Renal cortex interstitium (tissue), 3 donors: ENCODE data around the gene RNF207. TPM values are rescaled to one million over a fixed set of nuclear protein-coding genes. Genes with fewer than 3 reads are reported as not detected.

Experiments used
- polyA plus RNA-seq, 3 donors: library from polyadenylated mRNA; unstranded; fragments of 120-200 nt; gene quantifications; one replicate each; pipeline ENCODE4 v1.2.1, GENCODE V29; 2013; ENCODE audit not compliant: insufficient read length in 3 of 3

The RNF207 gene
- polyA plus RNA-seq, 3 donors: 20.0 to 52.0 (median 25.4) TPM

Other genes starting within 250 kb of the RNF207 start
- 10 to 100 TPM in 2 of 3 donors, 1 to 10 TPM in 1; 9.1 to 16.6 (median 13.0) TPM for gene NPHP4, start 213.7 kb upstream of the RNF207 start, polyA plus RNA-seq
- gene KCNAB2, start 160.2 kb upstream of the RNF207 start, polyA plus RNA-seq: 1 to 10 TPM; 2.8 to 5.9 (median 4.9) TPM
- under 1 TPM; 0.22 to 0.54 (median 0.37) TPM for gene CHD5, start 25.8 kb upstream of the RNF207 start, polyA plus RNA-seq
- 100 to 1,000 TPM; 559 to 669 (median 607) TPM for gene RPL22, start 6.5 kb upstream of the RNF207 start, polyA plus RNA-seq
- gene ICMT, start 29.8 kb downstream of the RNF207 start, polyA plus RNA-seq: 10 to 100 TPM; 52.9 to 62.4 (median 59.3) TPM
- gene HES3, start 38.1 kb downstream of the RNF207 start, polyA plus RNA-seq: not detected
- gene GPR153, start 55.0 kb downstream of the RNF207 start, polyA plus RNA-seq: 1 to 10 TPM; 4.7 to 8.7 (median 6.9) TPM
- gene ACOT7, start 187.6 kb downstream of the RNF207 start, polyA plus RNA-seq: 10 to 100 TPM; 24.7 to 36.6 (median 34.0) TPM
- gene HES2, start 213.8 kb downstream of the RNF207 start, polyA plus RNA-seq: under 1 TPM; 0.17 to 0.89 (median 0.33) TPM
- gene ESPN, start 218.7 kb downstream of the RNF207 start, polyA plus RNA-seq: 10 to 100 TPM; 12.4 to 31.4 (median 15.6) TPM